GM19043 (cell line): Measurements from ENCODE around the gene MEGF11.

Experiments used
- ATAC-seq: cut with Tn5 transposase; IDR thresholded peaks from one replicate; pipeline ENCODE4 v1.9.1; 2021; ENCODE audit warnings: low read depth; ENCODE audit not compliant: unreplicated experiment

MEGF11 gene

GRCh38 chr15:66075947-66076346, 177.6 kb downstream of the MEGF11 start:
- no peak for ATAC-seq

- no peak for ATAC-seq
These were observed 180.8 kb downstream of the MEGF11 start for GRCh38 chr15:66072616-66073361.

- ATAC-seq: no peak
These were observed 181.6 kb downstream of the MEGF11 start for GRCh38 chr15:66071921-66072295.

GRCh38 chr15:66071160-66071920, 182.2 kb downstream of the MEGF11 start:
- ATAC-seq: no peak

GRCh38 chr15:66070220-66070934, 183.2 kb downstream of the MEGF11 start:
- ATAC-seq: no peak

- ATAC-seq: no peak
These were observed 183.8 kb downstream of the MEGF11 start for GRCh38 chr15:66069751-66070150.

- ATAC-seq: no peak
These were observed 184.7 kb downstream of the MEGF11 start for GRCh38 chr15:66068801-66069200.

GRCh38 chr15:66067687-66068086, 185.9 kb downstream of the MEGF11 start:
- ATAC-seq: no peak

GRCh38 chr15:66066481-66066880, 187.1 kb downstream of the MEGF11 start:
- no peak for ATAC-seq

GRCh38 chr15:66066005-66066404, 187.5 kb downstream of the MEGF11 start:
- no peak for ATAC-seq

GRCh38 chr15:66065325-66065724, 188.2 kb downstream of the MEGF11 start:
- ATAC-seq: no peak

- ATAC-seq: no peak
These were observed 190.4 kb downstream of the MEGF11 start for GRCh38 chr15:66063147-66063546.

- ATAC-seq: no peak
These were observed 196.5 kb downstream of the MEGF11 start for GRCh38 chr15:66057089-66057488.

- no peak for ATAC-seq
These were observed 199.6 kb downstream of the MEGF11 start for GRCh38 chr15:66053991-66054390.

GRCh38 chr15:66051833-66052232, 201.7 kb downstream of the MEGF11 start:
- no peak for ATAC-seq

- no peak for ATAC-seq
These were observed 203.3 kb downstream of the MEGF11 start for GRCh38 chr15:66050264-66050663.

- ATAC-seq: no peak
These were observed 204.2 kb downstream of the MEGF11 start for GRCh38 chr15:66049353-66049752.

GRCh38 chr15:66047321-66048024, 206.1 kb downstream of the MEGF11 start:
- no peak for ATAC-seq

- ATAC-seq: no peak
These were observed 206.8 kb downstream of the MEGF11 start for GRCh38 chr15:66046751-66047150.

GRCh38 chr15:66046326-66046725, 207.2 kb downstream of the MEGF11 start:
- no peak for ATAC-seq

GRCh38 chr15:66045542-66045941, 208.0 kb downstream of the MEGF11 start:
- ATAC-seq: no peak
